B cell (primary cell): ENCODE data around the gene SGIP1. TPM values are rescaled to one million over a fixed set of nuclear protein-coding genes. Genes with fewer than 3 reads are reported as not detected.

ENCODE experiments used
- ATAC-seq: fragments of 200-7000 bp; cut with Tn5 transposase; one replicate; pipeline ENCODE4 v1.10.0; 2021; ENCODE audit warnings: low read depth, mild to moderate bottlenecking, moderate number of reproducible peaks, moderate library complexity
- CTCF ChIA-PET: fragments of 350-600 bp; sonication (Branson Sonifier 250); formaldehyde crosslinking; loops from one replicate; lab custom pipeline; 2021; ENCODE audit warnings: antibody characterized with exemption, inconsistent platforms; lab: Charles Lee
- POLR2A ChIA-PET: fragments of 350-600 bp; sonication (Branson Sonifier 250); formaldehyde crosslinking; loops from one replicate; lab custom pipeline; 2021; ENCODE audit warnings: antibody characterized with exemption; lab: Charles Lee
- DNase-seq: peaks from one replicate; pipeline ENCODE4 v3.0.0; 2013
- H2AFZ ChIP-seq: 2 replicates; pipeline ENCODE4 v1.6.1; 2012; ENCODE audit warnings: mild to moderate bottlenecking, low read depth, low read length; ENCODE audit not compliant: insufficient read depth, poor library complexity, severe bottlenecking
- H3K27ac ChIP-seq, 2 donors: 1 replicate in 1 of 2; 2 replicates in 1 of 2; pipeline ENCODE4 v1.5.1; 2012 to 2013; ENCODE audit warnings: low read length in 2 of 2, mild to moderate bottlenecking in 2 of 2, moderate library complexity in 1 of 2
- H3K27me3 ChIP-seq, 4 experiments: fragments of 200-600 bp in 1 of 4; sonication (generic) in 1 of 4; replicated peaks in 1 of 4; 1 replicate in 2 of 4; 2 replicates in 2 of 4; pipeline versions ENCODE4 v1.6.1 to v1.7.0; 2013 to 2016; ENCODE audit warnings: low read length in 3 of 4, mild to moderate bottlenecking in 2 of 4, mixed read lengths in 1 of 4, moderate library complexity in 1 of 4; ENCODE audit not compliant: insufficient read depth in 4 of 4, control insufficient read depth in 3 of 4; ENCODE audit errors: control extremely low read depth in 1 of 4
- H3K36me3 ChIP-seq, 2 experiments: replicated peaks in 1 of 2; 1 replicate in 1 of 2; 2 replicates in 1 of 2; pipeline versions ENCODE4 v1.6.1 to v1.7.1; 2013; ENCODE audit warnings: low read length in 1 of 2; ENCODE audit not compliant: insufficient read depth in 2 of 2, control insufficient read depth in 1 of 2; ENCODE audit errors: control extremely low read depth in 1 of 2, extremely low read depth in 1 of 2
- H3K4me1 ChIP-seq, 2 donors: fragments of 200-600 bp in 1 of 2; sonication (generic) in 1 of 2; 1 replicate in 1 of 2; 2 replicates in 1 of 2; pipeline versions ENCODE4 v1.5.1 to v1.6.1; 2013 to 2017; ENCODE audit warnings: low read length in 2 of 2; ENCODE audit not compliant: control insufficient read depth in 2 of 2, insufficient read depth in 2 of 2
- H3K4me2 ChIP-seq: replicated peaks from 2 replicates; pipeline ENCODE3; 2012; ENCODE audit warnings: mild to moderate bottlenecking, low read depth, low read length; ENCODE audit not compliant: poor library complexity, severe bottlenecking
- H3K4me3 ChIP-seq, 5 experiments: fragments of 200-600 bp in 1 of 5; sonication (generic) in 1 of 5; 1 replicate in 3 of 5; 2 replicates in 2 of 5; pipeline versions ENCODE4 v1.5.1 to v1.7.0; 2011 to 2016; ENCODE audit warnings: low read length in 4 of 5, mild to moderate bottlenecking in 4 of 5, low read depth in 2 of 5, control low read depth in 1 of 5, moderate library complexity in 1 of 5; ENCODE audit not compliant: insufficient read depth in 1 of 5; ENCODE audit errors: control extremely low read depth in 1 of 5, extremely low read depth in 1 of 5
- H3K79me2 ChIP-seq: fragments of 200-600 bp; sonication (generic); one replicate; pipeline ENCODE4 v1.6.0; 2016; ENCODE audit warnings: low read length; ENCODE audit not compliant: control insufficient read depth, insufficient read depth
- H3K9ac ChIP-seq: fragments of 200-600 bp; sonication (generic); 2 replicates; pipeline ENCODE4 v1.6.1; 2017; ENCODE audit warnings: mild to moderate bottlenecking, low read length, moderate library complexity
- H3K9me3 ChIP-seq, 3 donors: one replicate each; pipeline versions ENCODE4 v1.6.1 to v1.7.1; 2013; ENCODE audit warnings: low read length in 2 of 3; ENCODE audit not compliant: control insufficient read depth in 2 of 3, insufficient read depth in 1 of 3; ENCODE audit errors: control extremely low read depth in 1 of 3
- H4K20me1 ChIP-seq: 2 replicates; pipeline ENCODE4 v1.6.0; 2012; ENCODE audit warnings: mild to moderate bottlenecking, low read length; ENCODE audit not compliant: insufficient read depth, control insufficient read depth, poor library complexity, severe bottlenecking
- H3K27ac Mint-ChIP-seq: one replicate; pipeline ENCODE4 v1.8.0; 2021; ENCODE audit warnings: mixed read lengths
- H3K27me3 Mint-ChIP-seq: one replicate; pipeline ENCODE4 v1.8.0; 2021; ENCODE audit warnings: mixed read lengths
- H3K4me1 Mint-ChIP-seq: one replicate; pipeline ENCODE4 v1.8.0; 2021; ENCODE audit warnings: mixed read lengths
- H3K4me3 Mint-ChIP-seq: one replicate; pipeline ENCODE4 v1.8.0; 2021; ENCODE audit warnings: mixed read lengths
- H3K9me3 Mint-ChIP-seq: one replicate; pipeline ENCODE4 v1.8.0; 2022; ENCODE audit warnings: mixed read lengths; ENCODE audit not compliant: insufficient read depth
- EZH2 ChIP-seq: IDR thresholded peaks from 2 replicates; pipeline ENCODE4 v1.6.1; 2012; ENCODE audit warnings: borderline replicate concordance, low read depth, mild to moderate bottlenecking, moderate library complexity, low read length; ENCODE audit not compliant: insufficient read depth, poor library complexity, severe bottlenecking
- WGBS: methylation state at CpG from one replicate; pipeline ENCODE4 v1.1.5; 2013; ENCODE audit warnings: missing lambda C conversion rate; ENCODE audit not compliant: insufficient coverage; 5-methylcytosine and 5-hydroxymethylcytosine counted together
- intact Hi-C: fragments of 100-400 bp; cut with micrococcal nuclease; formaldehyde crosslinking; loops from one replicate; pipeline ENCODE4 v1.10.0; 2022
- polyA plus RNA-seq: library from polyadenylated mRNA; depleted of rRNA; stranded (reverse); fragments of >200 nt; gene quantifications from 2 replicates; pipeline ENCODE4 v1.2.3, GENCODE V29; 2012
- total RNA-seq, 2 donors: library from RNA; stranded (reverse); fragments of 120-200 nt in 1 of 2; gene quantifications; 1 replicate in 1 of 2; 2 replicates in 1 of 2; pipeline versions ENCODE4 v1.2.3 to v1.2.4, GENCODE V29; 2013 to 2022
- TF ChIP-seq, protein P1 (sequence below): fragments of 200-600 bp; IDR thresholded peaks from one replicate; pipeline ENCODE4 v1.8.0; 2022; ENCODE audit warnings: antibody characterized with exemption, mild to moderate bottlenecking

The SGIP1 gene
- total and polyA plus RNA-seq, 2 donors (not counting 1 experiment from before 2014, with no cell fraction given): not detected

DNA sequence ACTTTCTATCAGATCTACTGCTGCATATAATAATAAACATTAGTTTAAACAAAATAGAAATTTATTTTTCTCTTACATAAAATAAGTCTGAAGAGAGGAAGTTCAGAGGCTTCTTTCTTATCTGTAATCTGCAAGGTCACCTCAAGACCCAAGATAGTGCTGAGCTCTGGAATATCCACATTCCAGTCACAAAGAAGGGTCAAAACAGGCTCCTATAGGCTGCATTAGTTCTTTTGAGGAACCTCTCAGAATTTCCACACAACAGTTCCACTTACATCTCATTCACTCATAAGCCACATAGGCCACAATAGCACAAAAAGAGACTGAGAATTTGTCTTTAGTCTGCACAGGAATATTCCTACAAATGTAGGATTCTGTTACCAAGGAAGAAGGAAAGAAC is 233.7 kb downstream of the SGIP1 start:
- CTCF ChIA-PET: interaction anchor here (0.7 to 8.0 kb wide), 3 partner anchors 296 to 445 kb away, joined by 4 to 146 read pairs (median 40); no protein-coding TSS in a partner anchor
- Histone ChIP-seq H3K4me2 (no peak overlapping the region), H3K27me3 (no peaks in the 10 kb centered on the region), H3K79me2 (no peaks in the 10 kb centered on the region), H3K4me1 (no peaks in the 10 kb centered on the region), H3K4me3 (no peak overlapping the region), H3K9ac (no peak overlapping the region), H3K36me3 (no peaks in the 10 kb centered on the region), H2AFZ (no peak overlapping the region), H3K9me3 (no peaks in the 10 kb centered on the region), H4K20me1 (no peaks in the 10 kb centered on the region), H3K27ac (no peak overlapping the region)
- TF ChIP-seq, protein P1, sequence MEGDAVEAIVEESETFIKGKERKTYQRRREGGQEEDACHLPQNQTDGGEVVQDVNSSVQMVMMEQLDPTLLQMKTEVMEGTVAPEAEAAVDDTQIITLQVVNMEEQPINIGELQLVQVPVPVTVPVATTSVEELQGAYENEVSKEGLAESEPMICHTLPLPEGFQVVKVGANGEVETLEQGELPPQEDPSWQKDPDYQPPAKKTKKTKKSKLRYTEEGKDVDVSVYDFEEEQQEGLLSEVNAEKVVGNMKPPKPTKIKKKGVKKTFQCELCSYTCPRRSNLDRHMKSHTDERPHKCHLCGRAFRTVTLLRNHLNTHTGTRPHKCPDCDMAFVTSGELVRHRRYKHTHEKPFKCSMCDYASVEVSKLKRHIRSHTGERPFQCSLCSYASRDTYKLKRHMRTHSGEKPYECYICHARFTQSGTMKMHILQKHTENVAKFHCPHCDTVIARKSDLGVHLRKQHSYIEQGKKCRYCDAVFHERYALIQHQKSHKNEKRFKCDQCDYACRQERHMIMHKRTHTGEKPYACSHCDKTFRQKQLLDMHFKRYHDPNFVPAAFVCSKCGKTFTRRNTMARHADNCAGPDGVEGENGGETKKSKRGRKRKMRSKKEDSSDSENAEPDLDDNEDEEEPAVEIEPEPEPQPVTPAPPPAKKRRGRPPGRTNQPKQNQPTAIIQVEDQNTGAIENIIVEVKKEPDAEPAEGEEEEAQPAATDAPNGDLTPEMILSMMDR: no peak
- TF ChIP-seq EZH2: no peak
- Mint-ChIP-seq H3K27me3 (no peaks in the 10 kb centered on the region), H3K27ac (no peak overlapping the region), H3K4me3 (no peak overlapping the region), H3K4me1 (no peaks in the 10 kb centered on the region), H3K9me3 (no peaks in the 10 kb centered on the region)
- DNase-seq: no peak
- ATAC-seq: no peak
- intact Hi-C loops: no loop called here
- POLR2A ChIA-PET: no interaction called here

DNA sequence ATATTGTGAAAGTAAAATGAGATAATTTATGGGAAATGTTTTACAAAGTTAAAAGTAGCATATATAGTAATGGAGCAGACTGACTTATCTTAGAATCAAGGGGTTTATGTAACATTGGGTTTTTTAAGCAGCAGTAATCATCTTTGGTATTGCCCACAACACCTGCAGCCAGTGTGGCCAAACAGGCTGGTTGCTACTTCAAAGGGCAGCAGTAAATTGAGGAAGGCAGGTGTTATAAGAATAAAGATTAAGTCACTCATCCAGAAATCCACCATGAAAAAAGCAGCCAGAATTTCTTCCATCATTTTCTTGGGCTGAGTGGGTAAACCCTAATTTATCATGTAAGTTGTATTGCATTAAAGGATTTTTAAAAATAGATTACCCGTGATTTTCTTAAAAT is 235.0 kb downstream of the SGIP1 start:
- H3K9ac ChIP-seq: no peak overlapping the region
- no peak for ATAC-seq

More for the DNA sequence above, 235.0 kb downstream of the SGIP1 start:
- ChIA-PET POLR2A (no interaction called here), CTCF (no interaction called here)
- no peak overlapping the region for H3K4me3 Mint-ChIP-seq
- Histone ChIP-seq H3K4me2 (no peak overlapping the region), H4K20me1 (no peaks in the 10 kb centered on the region), H3K27me3 (no peaks in the 10 kb centered on the region), H3K9me3 (no peaks in the 10 kb centered on the region), H3K36me3 (no peaks in the 10 kb centered on the region), H3K27ac (no peak overlapping the region), H3K4me3 (no peak overlapping the region), H3K4me1 (no peaks in the 10 kb centered on the region), H2AFZ (no peak overlapping the region), H3K79me2 (no peaks in the 10 kb centered on the region)
- no peak for DNase-seq
- no peak overlapping the region for H3K27ac Mint-ChIP-seq
- no CpG with 5 or more reads among the region's 1 CpG for WGBS
- TF ChIP-seq, protein P1: no peak
- no peak for TF ChIP-seq EZH2
- no peaks in the 10 kb centered on the region for H3K4me1 Mint-ChIP-seq
- H3K27me3 Mint-ChIP-seq: no peaks in the 10 kb centered on the region
- intact Hi-C loops: no loop called here
- no peaks in the 10 kb centered on the region for H3K9me3 Mint-ChIP-seq
